HFF-Myc (cell line): ENCODE results near the gene KRT77.

Experiments
- DNase-seq: peaks from one replicate; pipeline ENCODE4 v3.0.0-alpha.2; 2011; ENCODE audit warnings: low read depth; ENCODE audit errors: extremely low read depth
- H3K4me3 ChIP-seq: replicated peaks from 2 replicates; pipeline ENCODE4 v1.5.1; 2011; ENCODE audit warnings: low read depth, mild to moderate bottlenecking, control low read depth, low read length
- TF ChIP-seq, protein P1 (sequence below): IDR thresholded peaks from 2 replicates; pipeline ENCODE4 v1.5.1; 2012; ENCODE audit warnings: mild to moderate bottlenecking, low read depth, low read length, control low read depth; ENCODE audit errors: missing control alignments

Gene KRT77

DNA sequence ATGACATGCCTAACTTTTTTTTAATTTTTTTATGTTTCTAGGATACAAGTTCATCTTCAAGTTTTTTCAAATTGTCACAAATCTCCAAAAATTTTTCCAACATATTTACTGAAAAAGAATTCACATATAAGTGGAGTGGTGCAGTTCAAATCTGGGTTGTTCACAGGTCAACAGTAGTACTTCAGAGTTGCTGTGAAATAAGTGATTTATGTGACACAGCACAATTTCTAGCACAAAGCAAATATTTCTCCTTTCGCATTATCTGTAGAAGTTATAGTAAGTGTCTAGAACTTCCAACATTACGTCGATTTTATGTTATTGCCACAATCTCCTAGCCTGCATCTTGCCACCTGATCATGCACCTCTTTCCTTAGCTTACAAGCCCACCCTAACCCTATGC is 41.7 kb downstream of the KRT77 start:
- TF ChIP-seq, protein P1, sequence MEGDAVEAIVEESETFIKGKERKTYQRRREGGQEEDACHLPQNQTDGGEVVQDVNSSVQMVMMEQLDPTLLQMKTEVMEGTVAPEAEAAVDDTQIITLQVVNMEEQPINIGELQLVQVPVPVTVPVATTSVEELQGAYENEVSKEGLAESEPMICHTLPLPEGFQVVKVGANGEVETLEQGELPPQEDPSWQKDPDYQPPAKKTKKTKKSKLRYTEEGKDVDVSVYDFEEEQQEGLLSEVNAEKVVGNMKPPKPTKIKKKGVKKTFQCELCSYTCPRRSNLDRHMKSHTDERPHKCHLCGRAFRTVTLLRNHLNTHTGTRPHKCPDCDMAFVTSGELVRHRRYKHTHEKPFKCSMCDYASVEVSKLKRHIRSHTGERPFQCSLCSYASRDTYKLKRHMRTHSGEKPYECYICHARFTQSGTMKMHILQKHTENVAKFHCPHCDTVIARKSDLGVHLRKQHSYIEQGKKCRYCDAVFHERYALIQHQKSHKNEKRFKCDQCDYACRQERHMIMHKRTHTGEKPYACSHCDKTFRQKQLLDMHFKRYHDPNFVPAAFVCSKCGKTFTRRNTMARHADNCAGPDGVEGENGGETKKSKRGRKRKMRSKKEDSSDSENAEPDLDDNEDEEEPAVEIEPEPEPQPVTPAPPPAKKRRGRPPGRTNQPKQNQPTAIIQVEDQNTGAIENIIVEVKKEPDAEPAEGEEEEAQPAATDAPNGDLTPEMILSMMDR: no peak
- DNase-seq: no peak
- H3K4me3 ChIP-seq: no peak overlapping the region

DNA sequence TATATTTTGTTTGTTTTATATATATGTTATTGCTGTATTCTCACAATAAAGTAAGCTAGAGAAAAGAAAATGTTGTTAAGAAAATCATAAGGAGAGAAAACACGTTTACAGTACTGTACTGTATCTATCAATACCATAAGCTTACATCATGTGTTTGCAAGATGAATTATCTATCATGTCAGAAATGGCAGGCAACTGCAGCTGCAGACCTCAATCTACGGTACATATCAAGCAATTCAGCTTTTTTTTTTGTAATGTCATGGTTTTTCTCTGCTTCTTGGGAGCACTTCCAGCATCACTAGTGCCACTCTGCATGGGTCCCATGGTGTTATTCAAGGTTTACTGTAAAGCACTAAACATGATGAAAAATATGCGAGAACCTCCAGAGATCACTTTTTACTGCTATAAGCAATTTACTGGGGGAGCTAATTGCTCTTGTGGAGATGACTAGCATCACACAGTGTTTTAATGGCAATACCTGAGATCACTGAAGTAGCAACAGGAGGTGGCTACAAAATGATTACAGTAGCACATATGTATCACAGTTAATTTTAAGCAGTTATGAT is 42.3 kb downstream of the KRT77 start:
- TF ChIP-seq, protein P1: no peak

DNA sequence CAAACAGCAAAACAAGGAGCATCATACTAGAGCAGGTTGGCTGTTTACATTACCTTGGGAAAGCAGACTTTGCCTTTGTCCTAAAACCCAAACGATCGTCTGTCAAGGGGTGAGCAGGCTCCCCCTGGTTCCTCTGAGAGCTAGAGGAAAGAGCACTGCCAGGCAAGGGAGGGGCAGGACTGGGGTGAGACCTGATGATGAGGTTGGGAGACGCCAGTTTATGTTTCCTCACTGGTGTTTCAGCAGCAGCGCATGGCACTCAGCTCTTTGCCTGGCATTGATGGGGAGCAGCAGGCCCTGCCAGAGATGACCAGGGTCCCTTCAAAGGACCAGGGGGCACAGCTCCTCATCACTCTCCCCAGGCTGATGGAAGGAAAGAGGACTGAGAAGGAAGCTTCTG is 43.4 kb downstream of the KRT77 start:
- H3K4me3 ChIP-seq: no peak overlapping the region
- no peak for DNase-seq
- TF ChIP-seq, protein P1: no peak

More for the DNA sequence above, 42.3 kb downstream of the KRT77 start:
- DNase-seq: no peak
- H3K4me3 ChIP-seq: no peak overlapping the region

DNA sequence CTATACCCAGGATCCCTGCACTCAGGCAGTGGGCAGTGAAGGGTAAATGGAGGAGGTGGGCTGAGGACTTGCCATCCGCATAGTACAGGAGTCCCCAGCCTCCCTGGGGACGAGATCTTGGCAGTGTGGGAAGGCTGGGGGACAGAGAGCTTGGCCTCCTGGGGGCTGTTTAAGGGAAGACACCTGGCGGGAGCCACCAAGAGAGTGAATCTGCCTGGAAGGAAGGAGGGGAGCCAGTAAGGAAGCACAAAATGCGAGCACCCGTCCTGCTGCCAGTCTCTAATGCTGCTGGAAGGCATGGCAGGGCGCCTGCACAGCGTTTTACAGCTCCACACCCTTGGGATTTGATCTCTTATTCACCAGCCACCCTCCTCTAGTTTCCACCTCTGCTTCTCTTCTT is 43.9 kb downstream of the KRT77 start:
- H3K4me3 ChIP-seq: no peak overlapping the region
- TF ChIP-seq, protein P1: no peak
- no peak for DNase-seq

DNA sequence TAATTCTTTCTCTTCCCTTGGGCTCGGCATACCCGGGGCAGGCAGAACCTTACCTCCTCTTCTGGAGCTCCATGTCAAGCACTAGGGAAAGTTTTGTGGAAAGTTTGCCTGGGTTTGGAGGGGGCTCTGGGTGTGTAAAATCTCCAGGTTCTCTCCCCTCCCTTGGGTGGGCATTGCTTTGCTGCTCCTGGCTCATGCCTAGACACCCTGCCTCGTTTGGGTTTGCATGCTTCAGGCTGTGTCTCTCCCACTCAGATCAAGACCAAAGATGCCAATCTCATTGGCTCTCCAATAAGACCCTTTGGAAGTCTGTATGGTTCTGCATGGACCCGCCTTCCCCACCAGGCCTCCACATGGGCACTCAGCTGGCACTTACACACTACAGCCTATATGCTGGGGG is 45.1 kb downstream of the KRT77 start:
- TF ChIP-seq, protein P1: no peak
- H3K4me3 ChIP-seq: no peak overlapping the region
- DNase-seq: no peak

- no peak overlapping the region for H3K4me3 ChIP-seq
- DNase-seq: no peak
- TF ChIP-seq, protein P1: no peak
Observed at GRCh38 chr12:52657250-52657902, 45.9 kb downstream of the KRT77 start.
